ENCODE data around the gene PPAN.

Gene PPAN

DNA sequence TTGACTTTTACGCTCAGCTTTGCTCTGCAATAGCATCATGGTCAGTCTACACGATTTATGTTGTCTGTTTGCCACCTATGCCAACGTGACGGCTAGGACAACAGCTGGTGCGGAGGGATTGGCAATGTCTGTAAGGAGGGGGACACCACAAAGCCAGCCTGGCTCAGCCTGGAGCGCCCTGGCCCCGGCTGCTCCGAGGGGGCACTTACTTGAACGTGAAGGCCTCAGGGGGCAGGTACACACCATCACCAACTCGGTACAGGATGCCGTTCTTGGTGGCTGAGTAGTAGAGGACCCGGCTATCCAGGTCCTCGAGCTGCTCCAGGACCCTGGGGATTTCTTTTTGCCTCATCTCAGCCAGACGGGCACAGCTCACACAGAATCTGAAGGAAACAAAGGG is 40.0 kb downstream of the PPAN start:
- H3K4me3 ChIP-seq (replicated peaks; ENCODE audit: low read depth, low read length): no peak overlapping the region
- no peak for DNase-seq (ENCODE audit: low read depth)
- TF ChIP-seq, protein P1, sequence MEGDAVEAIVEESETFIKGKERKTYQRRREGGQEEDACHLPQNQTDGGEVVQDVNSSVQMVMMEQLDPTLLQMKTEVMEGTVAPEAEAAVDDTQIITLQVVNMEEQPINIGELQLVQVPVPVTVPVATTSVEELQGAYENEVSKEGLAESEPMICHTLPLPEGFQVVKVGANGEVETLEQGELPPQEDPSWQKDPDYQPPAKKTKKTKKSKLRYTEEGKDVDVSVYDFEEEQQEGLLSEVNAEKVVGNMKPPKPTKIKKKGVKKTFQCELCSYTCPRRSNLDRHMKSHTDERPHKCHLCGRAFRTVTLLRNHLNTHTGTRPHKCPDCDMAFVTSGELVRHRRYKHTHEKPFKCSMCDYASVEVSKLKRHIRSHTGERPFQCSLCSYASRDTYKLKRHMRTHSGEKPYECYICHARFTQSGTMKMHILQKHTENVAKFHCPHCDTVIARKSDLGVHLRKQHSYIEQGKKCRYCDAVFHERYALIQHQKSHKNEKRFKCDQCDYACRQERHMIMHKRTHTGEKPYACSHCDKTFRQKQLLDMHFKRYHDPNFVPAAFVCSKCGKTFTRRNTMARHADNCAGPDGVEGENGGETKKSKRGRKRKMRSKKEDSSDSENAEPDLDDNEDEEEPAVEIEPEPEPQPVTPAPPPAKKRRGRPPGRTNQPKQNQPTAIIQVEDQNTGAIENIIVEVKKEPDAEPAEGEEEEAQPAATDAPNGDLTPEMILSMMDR (IDR thresholded peaks at IDR 0.05; ENCODE audit: low read length, missing control alignments): no peak

DNA sequence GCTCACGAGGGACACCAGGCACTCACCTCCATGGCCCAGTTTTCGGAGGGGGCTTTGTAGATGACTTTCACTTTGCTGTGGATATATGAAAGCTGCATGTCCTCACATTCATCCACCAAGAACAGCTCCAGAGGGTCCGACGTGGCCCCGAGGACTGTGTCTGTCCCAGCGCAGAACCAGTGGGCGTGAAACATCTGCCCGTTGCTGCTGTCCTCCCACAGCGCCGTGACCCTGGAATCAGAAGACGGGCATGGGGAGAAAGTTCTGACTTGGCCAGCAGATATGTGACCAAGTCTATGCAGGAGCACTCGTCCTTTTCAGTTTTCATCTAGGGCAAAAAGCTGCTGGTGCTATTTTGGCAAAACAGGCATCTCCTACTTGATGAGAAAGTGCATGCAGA is 43.3 kb downstream of the PPAN start:
- DNase-seq (ENCODE audit: low read depth): no peak
- TF ChIP-seq, protein P1 (IDR thresholded peaks at IDR 0.05; ENCODE audit: low read length, missing control alignments): no peak
- no peak overlapping the region for H3K4me3 ChIP-seq (replicated peaks; ENCODE audit: low read depth, low read length)

DNA sequence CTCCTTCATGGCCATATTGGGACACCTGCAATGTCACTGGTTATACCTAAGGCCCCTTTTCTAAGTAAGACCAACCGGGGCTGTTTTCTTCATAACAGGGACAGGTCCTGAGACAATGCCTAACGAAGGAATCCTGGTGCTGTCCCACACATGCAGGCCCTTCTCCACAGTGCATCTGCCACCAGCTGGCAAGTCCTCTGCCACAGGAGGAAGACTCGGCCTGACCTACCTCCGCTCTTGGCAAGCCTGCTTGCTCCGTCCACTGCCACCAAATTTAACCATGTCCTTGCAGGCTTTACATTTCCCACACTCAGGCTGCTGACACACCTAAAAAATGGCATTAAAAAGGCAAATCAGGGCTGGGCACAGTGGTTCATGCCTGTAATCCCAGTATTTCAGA is 45.4 kb downstream of the PPAN start:
- H3K4me3 ChIP-seq (replicated peaks; ENCODE audit: low read depth, low read length): no peak overlapping the region
- TF ChIP-seq, protein P1 (IDR thresholded peaks at IDR 0.05; ENCODE audit: low read length, missing control alignments): no peak
- DNase-seq (ENCODE audit: low read depth): no peak

DNA sequence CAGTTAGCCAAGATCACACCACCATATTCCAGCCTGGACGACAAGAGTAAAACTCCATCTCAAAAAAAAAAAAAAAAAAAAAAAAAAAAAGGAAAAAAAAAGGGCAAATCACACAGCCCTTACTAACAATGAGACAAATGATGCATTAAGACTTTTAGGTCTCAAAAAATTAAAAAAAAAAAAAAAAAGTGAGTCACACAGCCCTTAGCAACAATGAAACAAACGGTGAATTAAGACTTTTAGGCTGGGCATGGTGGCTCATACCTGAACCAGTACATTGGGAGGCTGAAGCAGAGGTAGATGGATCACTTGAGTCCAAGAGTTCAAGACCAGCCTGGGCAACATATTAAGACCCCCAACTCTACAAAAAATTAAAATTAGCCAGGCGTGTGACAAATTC is 45.9 kb downstream of the PPAN start:
- no peak for DNase-seq (ENCODE audit: low read depth)
- no peak overlapping the region for H3K4me3 ChIP-seq (replicated peaks; ENCODE audit: low read depth, low read length)
- TF ChIP-seq, protein P1 (IDR thresholded peaks at IDR 0.05; ENCODE audit: low read length, missing control alignments): no peak

DNA sequence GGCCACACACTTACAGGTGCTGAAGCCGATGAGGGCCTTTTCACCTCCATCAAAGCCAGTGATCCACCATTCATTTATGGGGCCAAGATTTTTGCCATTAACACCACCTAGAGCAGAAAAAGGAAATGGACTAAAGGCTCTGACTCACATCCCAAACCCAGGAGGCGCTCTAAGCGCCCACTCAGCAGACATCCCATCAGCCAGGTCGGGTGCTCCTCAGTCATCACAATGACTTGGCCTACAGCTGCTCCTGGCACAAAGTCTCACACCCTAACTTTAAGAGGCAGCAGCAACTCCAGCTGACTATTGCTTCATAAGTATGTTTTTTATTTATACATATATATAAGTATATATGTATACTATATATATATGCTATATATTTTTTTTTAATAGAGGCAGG is 49.7 kb downstream of the PPAN start:
- TF ChIP-seq, protein P1 (IDR thresholded peaks at IDR 0.05; ENCODE audit: low read length, missing control alignments): no peak
- DNase-seq (ENCODE audit: low read depth): peak; percentile 8
- H3K4me3 ChIP-seq (replicated peaks; ENCODE audit: low read depth, low read length): no peak overlapping the region

DNA sequence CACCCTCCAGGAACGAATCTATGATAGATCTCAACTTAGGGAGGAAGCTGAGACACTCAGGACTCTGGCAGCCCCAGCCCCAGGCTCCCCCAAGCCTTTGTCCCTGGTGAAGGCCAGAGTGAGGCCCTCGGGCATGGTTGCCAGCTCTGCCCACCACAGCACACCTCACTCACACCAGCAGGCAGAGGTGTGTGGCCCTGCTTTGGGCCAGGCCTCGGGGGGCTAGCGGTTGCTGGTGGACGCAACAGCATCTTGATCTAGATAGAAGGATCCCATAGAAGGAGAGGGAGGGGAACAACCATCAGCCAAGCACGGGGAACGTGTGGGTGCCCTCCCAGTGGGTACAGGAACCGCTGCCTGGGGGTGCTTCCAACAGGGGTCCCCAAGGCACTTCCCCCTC is 51.9 kb downstream of the PPAN start:
- H3K4me3 ChIP-seq (replicated peaks; ENCODE audit: low read depth, low read length): no peak overlapping the region
- TF ChIP-seq, protein P1 (IDR thresholded peaks at IDR 0.05; ENCODE audit: low read length, missing control alignments): no peak
- no peak for DNase-seq (ENCODE audit: low read depth)

DNA sequence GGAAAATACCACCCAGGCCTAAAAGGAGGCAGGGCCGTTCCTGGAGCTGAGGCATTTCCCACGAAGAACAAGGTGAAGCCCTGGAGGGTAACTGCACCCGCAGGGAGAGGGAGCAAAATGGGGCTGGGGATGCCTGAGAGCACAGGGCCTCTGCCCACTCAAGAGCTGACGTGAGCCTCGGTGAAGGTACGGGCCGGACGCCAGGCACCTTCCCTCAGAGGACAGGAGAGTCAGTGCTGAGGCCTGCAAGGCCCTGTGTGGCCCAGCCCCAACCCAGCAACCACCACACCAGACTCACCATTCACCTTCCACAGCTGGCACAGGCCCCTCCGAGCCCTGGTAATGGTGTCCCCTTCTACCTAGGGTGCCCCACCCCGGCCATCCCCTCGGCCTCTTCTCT is 52.3 kb downstream of the PPAN start:
- no peak overlapping the region for H3K4me3 ChIP-seq (replicated peaks; ENCODE audit: low read depth, low read length)
- TF ChIP-seq, protein P1 (IDR thresholded peaks at IDR 0.05; ENCODE audit: low read length, missing control alignments): no peak
- DNase-seq (ENCODE audit: low read depth): no peak
